ENCODE results near the gene LMTK3.

The LMTK3 gene, protein sequence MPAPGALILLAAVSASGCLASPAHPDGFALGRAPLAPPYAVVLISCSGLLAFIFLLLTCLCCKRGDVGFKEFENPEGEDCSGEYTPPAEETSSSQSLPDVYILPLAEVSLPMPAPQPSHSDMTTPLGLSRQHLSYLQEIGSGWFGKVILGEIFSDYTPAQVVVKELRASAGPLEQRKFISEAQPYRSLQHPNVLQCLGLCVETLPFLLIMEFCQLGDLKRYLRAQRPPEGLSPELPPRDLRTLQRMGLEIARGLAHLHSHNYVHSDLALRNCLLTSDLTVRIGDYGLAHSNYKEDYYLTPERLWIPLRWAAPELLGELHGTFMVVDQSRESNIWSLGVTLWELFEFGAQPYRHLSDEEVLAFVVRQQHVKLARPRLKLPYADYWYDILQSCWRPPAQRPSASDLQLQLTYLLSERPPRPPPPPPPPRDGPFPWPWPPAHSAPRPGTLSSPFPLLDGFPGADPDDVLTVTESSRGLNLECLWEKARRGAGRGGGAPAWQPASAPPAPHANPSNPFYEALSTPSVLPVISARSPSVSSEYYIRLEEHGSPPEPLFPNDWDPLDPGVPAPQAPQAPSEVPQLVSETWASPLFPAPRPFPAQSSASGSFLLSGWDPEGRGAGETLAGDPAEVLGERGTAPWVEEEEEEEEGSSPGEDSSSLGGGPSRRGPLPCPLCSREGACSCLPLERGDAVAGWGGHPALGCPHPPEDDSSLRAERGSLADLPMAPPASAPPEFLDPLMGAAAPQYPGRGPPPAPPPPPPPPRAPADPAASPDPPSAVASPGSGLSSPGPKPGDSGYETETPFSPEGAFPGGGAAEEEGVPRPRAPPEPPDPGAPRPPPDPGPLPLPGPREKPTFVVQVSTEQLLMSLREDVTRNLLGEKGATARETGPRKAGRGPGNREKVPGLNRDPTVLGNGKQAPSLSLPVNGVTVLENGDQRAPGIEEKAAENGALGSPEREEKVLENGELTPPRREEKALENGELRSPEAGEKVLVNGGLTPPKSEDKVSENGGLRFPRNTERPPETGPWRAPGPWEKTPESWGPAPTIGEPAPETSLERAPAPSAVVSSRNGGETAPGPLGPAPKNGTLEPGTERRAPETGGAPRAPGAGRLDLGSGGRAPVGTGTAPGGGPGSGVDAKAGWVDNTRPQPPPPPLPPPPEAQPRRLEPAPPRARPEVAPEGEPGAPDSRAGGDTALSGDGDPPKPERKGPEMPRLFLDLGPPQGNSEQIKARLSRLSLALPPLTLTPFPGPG (N-terminal part only)

GRCh38 chr19:48511800-48512503 lies at the start of gene LMTK3:
LMTK3 (minus strand) TSS chr19:48511835; CDS start chr19:48511576, 259 bp downstream.
- CTCF ChIA-PET, result no interaction called here
- H3K27ac Mint-ChIP-seq, result no peak within 1 kb of the TSS
- H3K4me1 Mint-ChIP-seq, result peaks cover 16% of the 10 kb centered on the region
- no peaks in the 10 kb centered on the region for H3K36me3 Mint-ChIP-seq
- H3K4me3 Mint-ChIP-seq, result peak within 1 kb of the TSS; percentile 77
- H3K9me3 Mint-ChIP-seq, result no peaks in the 10 kb centered on the region
- DNase-seq, result peak; percentile 89
- peaks cover 14% of the 10 kb centered on the region for H3K27me3 Mint-ChIP-seq

DNA sequence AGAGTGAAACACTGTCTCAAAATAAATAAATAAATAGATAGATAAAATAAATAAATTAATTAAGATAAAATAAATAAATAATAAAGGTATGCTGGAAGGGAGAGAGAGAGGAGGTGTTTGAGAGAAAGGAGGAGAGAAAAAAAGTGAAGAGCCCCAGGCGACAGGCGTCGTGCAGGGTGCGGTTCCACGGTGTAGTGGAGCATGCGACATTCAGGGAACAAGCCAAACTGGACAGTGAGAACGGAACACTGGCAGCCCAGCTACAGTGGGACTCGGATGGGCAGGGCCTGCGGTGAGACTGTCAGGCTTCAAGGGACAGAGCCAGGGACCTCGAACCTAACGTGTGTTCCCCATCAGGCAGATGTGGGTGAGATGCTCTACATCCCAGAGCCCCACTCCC lies 49.8 kb upstream of the LMTK3 start:
- no peaks in the 10 kb centered on the region for H3K36me3 Mint-ChIP-seq

GRCh38 chr19:48560095-48560530 lies 48.5 kb upstream of the LMTK3 start:
- Mint-ChIP-seq H3K4me3 (no peak overlapping the region), H3K27ac (peak overlapping the region; percentile 33), H3K27me3 (peaks cover 36% of the 10 kb centered on the region), H3K36me3 (no peaks in the 10 kb centered on the region), H3K9me3 (no peaks in the 10 kb centered on the region), H3K4me1 (peaks cover 3% of the 10 kb centered on the region)
- CTCF ChIA-PET, result interaction anchor here (0.6 kb wide), 1 partner anchor 1252 kb away, joined by 3 read pairs; no protein-coding TSS in a partner anchor
- DNase-seq, result no peak

More for the DNA sequence above, 49.8 kb upstream of the LMTK3 start:
- Mint-ChIP-seq H3K27ac (no peak overlapping the region), H3K9me3 (no peaks in the 10 kb centered on the region), H3K4me1 (peaks cover 3% of the 10 kb centered on the region), H3K27me3 (peaks cover 31% of the 10 kb centered on the region), H3K4me3 (no peak overlapping the region)
- DNase-seq, result no peak
- CTCF ChIA-PET, result no interaction called here

DNA sequence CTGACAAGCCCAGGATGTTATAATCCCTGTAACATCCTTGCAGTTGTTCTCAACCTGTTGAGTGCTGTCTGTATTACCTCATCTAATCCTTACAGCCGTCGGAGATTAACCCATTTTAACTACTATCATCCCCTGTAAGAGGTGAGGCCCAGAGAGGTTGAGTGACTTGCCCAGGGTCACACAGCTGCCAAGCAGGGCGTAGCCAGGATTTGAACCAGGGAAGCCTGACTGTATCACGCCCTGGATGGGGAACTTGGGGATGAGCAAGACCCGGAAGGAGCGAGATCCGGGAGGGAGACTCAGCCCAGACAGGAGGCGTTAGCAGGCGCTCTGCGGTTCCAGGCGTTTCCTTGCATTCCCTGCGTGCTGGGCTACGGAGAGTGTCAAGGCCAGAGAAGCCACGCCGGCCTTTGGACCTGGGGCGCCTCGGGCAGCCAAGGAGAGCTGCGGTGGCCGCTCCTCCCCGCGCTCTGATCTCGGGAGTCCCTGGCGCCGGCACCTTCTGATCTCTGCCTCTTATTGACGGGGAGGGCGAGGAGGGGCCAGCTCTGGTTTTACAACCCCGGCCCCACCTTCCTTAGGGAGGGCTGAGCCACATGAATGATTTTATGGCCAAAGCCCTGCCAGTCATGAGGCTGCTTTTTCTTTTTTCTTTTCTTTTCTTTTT lies 46.5 kb upstream of the LMTK3 start:
- Mint-ChIP-seq H3K27ac (no peak overlapping the region), H3K4me1 (peaks cover 3% of the 10 kb centered on the region), H3K9me3 (no peaks in the 10 kb centered on the region), H3K27me3 (peaks cover 36% of the 10 kb centered on the region), H3K36me3 (no peaks in the 10 kb centered on the region), H3K4me3 (no peak overlapping the region)
- DNase-seq, result no peak
- CTCF ChIA-PET, result no interaction called here

DNA sequence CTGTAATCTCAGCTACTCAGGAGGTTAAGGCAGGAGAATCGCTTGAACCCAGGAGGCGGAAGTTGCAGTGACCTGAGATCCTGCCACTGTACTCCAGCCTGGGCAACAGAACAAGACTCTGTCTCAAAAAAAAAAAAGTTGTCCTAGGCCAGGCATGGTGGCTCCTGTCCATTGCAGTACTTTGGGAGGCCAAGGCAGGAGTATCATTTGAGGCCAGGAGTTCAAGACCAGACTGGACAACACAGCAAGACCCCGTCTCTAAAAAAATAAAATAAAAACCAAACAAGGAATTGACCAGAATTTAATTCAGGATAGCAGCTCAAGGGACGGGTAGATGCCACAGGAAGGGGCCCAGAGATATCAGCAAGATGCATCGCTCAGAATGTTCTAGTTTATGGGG lies 45.2 kb upstream of the LMTK3 start:
- Mint-ChIP-seq H3K4me3 (no peak overlapping the region), H3K36me3 (no peaks in the 10 kb centered on the region), H3K27ac (no peak overlapping the region), H3K4me1 (peaks cover 3% of the 10 kb centered on the region), H3K9me3 (no peaks in the 10 kb centered on the region), H3K27me3 (peaks cover 36% of the 10 kb centered on the region)
- CTCF ChIA-PET, result interaction anchor here (0.6 kb wide), 1 partner anchor 227 kb away, joined by 3 read pairs; no protein-coding TSS in a partner anchor
- no peak for DNase-seq

DNA sequence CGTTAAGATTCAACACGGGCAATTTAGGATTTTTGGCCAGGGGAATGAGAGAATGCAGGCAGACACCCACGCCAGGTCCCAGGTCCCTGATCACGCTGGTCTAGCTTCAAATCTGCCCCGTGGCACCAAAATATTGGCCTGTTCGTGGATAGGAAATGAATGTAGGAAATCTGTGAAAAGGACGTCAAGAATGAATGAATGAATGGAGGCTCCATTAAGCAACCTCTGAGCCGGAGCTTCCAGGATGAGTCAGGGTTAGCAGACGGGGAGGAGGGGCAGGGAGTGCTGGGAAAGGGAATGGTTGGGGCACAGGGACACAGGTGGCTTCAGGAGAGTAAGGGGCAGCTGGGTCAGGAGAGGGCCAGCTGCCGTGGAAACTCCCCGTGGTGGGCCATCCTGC lies 44.5 kb upstream of the LMTK3 start:
- Mint-ChIP-seq H3K4me3 (no peak overlapping the region), H3K9me3 (no peaks in the 10 kb centered on the region), H3K27ac (no peak overlapping the region), H3K4me1 (peaks cover 3% of the 10 kb centered on the region), H3K36me3 (no peaks in the 10 kb centered on the region), H3K27me3 (peaks cover 33% of the 10 kb centered on the region)
- no peak for DNase-seq
- CTCF ChIA-PET, result no interaction called here

DNA sequence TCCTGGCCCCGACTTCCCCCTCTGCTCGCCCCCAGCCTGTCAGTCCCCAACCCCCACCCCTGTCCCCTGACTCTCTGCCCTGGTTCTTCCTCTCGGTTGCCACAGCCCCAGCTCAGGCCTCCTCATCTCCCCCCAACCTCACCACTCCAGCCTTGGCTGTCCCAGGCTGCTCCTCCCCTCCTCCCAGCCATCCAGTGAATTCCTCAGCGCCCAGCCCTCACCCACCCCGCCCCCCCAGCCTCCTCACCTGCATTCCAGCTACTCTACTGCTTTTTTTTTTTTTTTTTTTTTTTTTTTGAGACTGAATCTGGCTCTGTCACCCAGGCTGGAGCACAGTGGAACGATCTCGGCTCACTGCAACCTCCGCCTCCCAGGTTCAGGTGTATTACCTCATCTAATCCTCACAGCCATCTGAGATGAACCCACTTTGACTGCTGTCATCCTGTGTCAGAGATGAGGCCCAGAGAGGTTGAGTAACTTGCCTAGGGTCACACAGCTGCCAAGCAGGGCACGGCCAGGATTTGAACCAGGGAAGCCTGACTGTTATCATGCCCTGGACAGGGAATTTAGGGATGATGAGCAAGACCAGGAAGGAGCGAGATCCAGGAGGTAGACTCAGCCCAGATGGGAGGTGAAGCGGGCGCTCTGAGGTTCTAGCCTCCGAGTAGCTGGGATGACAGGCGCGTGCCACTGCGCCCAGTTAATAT lies 42.9 kb upstream of the LMTK3 start:
- H3K4me1 Mint-ChIP-seq, result peaks cover 3% of the 10 kb centered on the region
- H3K9me3 Mint-ChIP-seq, result no peaks in the 10 kb centered on the region
- H3K36me3 Mint-ChIP-seq, result no peaks in the 10 kb centered on the region
- no peak overlapping the region for H3K4me3 Mint-ChIP-seq
- no peak overlapping the region for H3K27ac Mint-ChIP-seq
- DNase-seq, result no peak
- peaks cover 32% of the 10 kb centered on the region for H3K27me3 Mint-ChIP-seq
- CTCF ChIA-PET, result no interaction called here

GRCh38 chr19:48553676-48554384 lies 42.2 kb upstream of the LMTK3 start:
- CTCF ChIA-PET, result no interaction called here
- DNase-seq, result no peak
- no peak overlapping the region for H3K4me3 Mint-ChIP-seq

GRCh38 chr19:48552406-48553322 lies 41.0 kb upstream of the LMTK3 start:
- CTCF ChIA-PET, result no interaction called here
- H3K9me3 Mint-ChIP-seq, result no peaks in the 10 kb centered on the region
- no peak overlapping the region for H3K27ac Mint-ChIP-seq
- H3K36me3 Mint-ChIP-seq, result no peaks in the 10 kb centered on the region
- peaks cover 15% of the 10 kb centered on the region for H3K27me3 Mint-ChIP-seq
- H3K4me1 Mint-ChIP-seq, result no peaks in the 10 kb centered on the region
- no peak for DNase-seq
- H3K4me3 Mint-ChIP-seq, result no peak overlapping the region

More at GRCh38 chr19:48553676-48554384, 42.2 kb upstream of the LMTK3 start:
- no peaks in the 10 kb centered on the region for H3K9me3 Mint-ChIP-seq
- peaks cover 25% of the 10 kb centered on the region for H3K27me3 Mint-ChIP-seq
- H3K4me1 Mint-ChIP-seq, result peaks cover 3% of the 10 kb centered on the region
- no peak overlapping the region for H3K27ac Mint-ChIP-seq
- no peaks in the 10 kb centered on the region for H3K36me3 Mint-ChIP-seq

DNA sequence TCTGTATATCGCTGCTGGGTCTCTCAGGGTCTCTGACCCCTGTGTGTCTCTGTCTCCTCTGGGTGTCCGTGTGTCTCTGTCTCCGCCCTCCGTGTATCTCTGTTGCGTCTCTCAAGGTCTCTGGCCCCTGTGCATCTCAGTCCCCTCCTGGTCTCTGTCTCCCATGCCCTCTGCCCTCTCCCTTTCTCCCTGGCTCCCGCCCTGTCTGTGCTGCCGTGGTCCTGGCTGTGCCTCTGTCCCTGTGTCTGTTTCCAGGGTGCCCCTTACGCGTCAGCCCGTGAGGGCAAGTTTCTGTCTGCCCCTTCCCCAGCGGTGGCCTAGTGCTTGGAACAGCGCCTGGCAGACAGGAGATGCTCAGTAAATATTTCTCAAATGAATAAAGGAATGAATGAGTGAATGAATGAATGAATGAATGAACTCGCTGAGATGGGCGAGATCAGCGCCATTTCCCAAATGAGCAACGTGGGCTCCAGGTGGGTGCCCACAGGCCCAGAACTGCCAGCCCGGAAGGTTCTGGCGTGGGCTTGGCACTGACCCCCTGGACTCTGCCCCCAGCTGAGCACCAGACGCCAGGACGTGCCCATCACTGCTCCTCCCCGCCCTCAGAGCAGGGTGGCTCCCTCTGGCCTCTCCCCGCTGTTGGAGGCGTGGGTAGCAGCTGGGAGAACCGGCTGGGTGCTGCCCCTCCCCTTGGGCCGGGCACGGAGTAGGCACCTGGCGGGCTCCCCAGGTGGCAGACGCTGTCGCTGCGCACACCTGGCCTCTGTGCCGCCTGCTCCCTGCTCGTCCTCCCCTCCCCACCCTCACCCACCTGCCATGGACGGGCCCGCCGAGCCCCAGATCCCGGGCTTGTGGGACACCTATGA lies 40.0 kb upstream of the LMTK3 start, which contains the start of gene SULT2B1:
Gene SULT2B1, plus strand, starts transcription at position 736 of the 866 bp plus-strand sequence. Its CDS starts 81 bp downstream, at position 817.
- CTCF ChIA-PET, result interaction anchor here (1.8 kb wide), 1 partner anchor 33 kb away, joined by 4 read pairs; no protein-coding TSS in a partner anchor
- H3K27me3 Mint-ChIP-seq, result peaks cover 14% of the 10 kb centered on the region
- H3K36me3 Mint-ChIP-seq, result no peaks in the 10 kb centered on the region
- H3K9me3 Mint-ChIP-seq, result no peaks in the 10 kb centered on the region
- no peak within 1 kb of the TSS for H3K4me3 Mint-ChIP-seq
- no peak for DNase-seq
- H3K4me1 Mint-ChIP-seq, result no peaks in the 10 kb centered on the region
- no peak within 1 kb of the TSS for H3K27ac Mint-ChIP-seq

- DNase-seq, result no peak
- H3K36me3 Mint-ChIP-seq, result no peaks in the 10 kb centered on the region
- no peaks in the 10 kb centered on the region for H3K4me1 Mint-ChIP-seq
- H3K9me3 Mint-ChIP-seq, result no peaks in the 10 kb centered on the region
- H3K27ac Mint-ChIP-seq, result no peak overlapping the region
- H3K4me3 Mint-ChIP-seq, result no peak overlapping the region
- peaks cover 7% of the 10 kb centered on the region for H3K27me3 Mint-ChIP-seq
- CTCF ChIA-PET, result no interaction called here
Measured at GRCh38 chr19:48549380-48549779, 37.7 kb upstream of the LMTK3 start.
